AG08396 (cell line): ENCODE measurements around the gene ADAMTSL2.

ENCODE experiments used
- DNase-seq: peaks from one replicate; pipeline ENCODE4 v3.0.0; 2012; ENCODE audit warnings: low spot score, mixed read lengths

ADAMTSL2 gene

DNA sequence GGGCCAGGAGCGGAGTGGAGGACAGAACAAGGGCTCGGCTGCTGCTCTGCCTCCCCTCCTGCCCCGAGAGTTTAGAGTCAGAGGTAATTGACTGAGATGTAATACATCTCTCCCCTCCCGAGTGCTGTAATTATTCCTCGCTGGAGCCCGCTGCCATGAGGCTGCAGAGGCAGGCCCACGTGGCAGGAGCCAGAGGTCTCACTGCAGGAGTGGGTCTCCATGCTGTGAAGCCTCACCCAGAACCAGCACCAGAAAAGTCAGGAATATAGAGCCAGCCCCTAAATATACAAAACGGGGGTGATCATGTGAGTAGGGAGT, 72.2 kb downstream of the ADAMTSL2 start:
- no peak for DNase-seq

DNA sequence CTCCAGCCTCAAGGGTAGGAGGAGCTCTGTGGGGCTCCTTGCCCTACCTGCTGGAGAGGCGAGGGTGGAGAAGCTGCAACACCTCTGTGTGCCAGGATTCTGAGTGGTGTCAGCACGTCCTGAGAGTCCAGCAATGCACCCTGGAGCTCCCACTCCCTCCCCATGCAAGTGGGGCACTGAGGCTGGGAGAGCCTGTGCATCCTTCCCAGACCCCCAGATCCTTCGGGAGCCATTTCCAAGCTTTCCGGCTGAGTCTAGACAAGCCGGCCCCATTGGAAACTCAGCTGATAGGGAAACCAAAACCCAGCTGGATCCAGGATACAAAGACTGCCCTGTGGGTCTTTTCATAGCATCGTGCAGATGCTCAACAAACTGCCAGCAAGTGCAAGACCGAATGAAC, 72.9 kb downstream of the ADAMTSL2 start:
- no peak for DNase-seq

GRCh38 chr9:133607976-133608375, 73.5 kb downstream of the ADAMTSL2 start:
- no peak for DNase-seq

DNA sequence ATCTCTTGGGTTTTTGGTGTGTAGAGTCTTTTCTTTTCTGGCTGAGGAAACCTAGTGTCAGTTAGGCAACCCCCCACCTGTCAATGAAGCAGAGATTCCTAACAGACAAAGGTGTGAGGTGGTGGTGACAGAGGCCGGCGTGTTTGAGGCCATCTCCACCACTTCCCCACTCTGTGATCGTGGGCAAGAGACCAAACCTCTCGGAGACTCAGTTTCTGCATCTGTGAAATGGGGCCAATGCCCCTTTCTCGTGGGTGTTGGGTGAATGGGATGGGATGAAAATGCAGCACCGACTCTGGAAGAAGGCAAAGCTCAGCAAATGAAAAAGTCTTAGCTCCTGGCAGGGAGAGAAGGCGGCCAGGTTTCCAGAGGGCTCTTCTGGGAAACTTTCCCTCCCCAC, 73.9 kb downstream of the ADAMTSL2 start:
- no peak for DNase-seq

GRCh38 chr9:133608889-133609288, 74.4 kb downstream of the ADAMTSL2 start:
- no peak for DNase-seq

GRCh38 chr9:133609311-133610098, 75.0 kb downstream of the ADAMTSL2 start, which contains the start of gene FAM163B:
Gene FAM163B, minus strand, starts transcription at chr9:133609389. Its CDS starts 29,166 bp downstream, at chr9:133580223.
- DNase-seq, result peak; percentile 78

- DNase-seq, result no peak
These were observed 76.3 kb downstream of the ADAMTSL2 start for GRCh38 chr9:133610845-133611244.

GRCh38 chr9:133612051-133612450, 77.5 kb downstream of the ADAMTSL2 start:
- no peak for DNase-seq

- no peak for DNase-seq
These were observed 78.3 kb downstream of the ADAMTSL2 start for GRCh38 chr9:133612816-133613215.

GRCh38 chr9:133613432-133613831, 78.9 kb downstream of the ADAMTSL2 start:
- DNase-seq, result no peak

GRCh38 chr9:133614056-133614455, 79.6 kb downstream of the ADAMTSL2 start:
- DNase-seq, result no peak

DNA sequence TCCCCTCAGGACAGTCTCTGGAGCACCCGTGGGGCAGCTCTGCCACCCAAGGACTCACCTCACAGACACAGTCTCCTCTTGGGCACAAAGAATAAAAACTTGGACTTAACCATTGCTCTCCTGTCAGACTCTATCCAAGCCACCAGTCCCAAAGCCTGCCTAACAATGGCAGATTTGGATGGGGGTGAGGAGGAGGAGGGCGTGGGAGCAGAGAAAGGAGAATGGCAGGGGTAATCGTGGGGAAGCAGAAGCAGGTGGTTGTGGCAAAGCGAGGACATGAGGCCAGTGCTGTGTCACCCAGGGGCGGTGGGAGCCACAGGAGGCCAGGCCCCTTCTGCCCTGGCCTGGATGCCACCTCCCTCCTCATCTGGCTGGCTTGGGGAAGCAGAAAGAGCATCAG, 80.2 kb downstream of the ADAMTSL2 start:
- DNase-seq, result no peak

- no peak for DNase-seq
These were observed 80.7 kb downstream of the ADAMTSL2 start for GRCh38 chr9:133615186-133615585.

DNA sequence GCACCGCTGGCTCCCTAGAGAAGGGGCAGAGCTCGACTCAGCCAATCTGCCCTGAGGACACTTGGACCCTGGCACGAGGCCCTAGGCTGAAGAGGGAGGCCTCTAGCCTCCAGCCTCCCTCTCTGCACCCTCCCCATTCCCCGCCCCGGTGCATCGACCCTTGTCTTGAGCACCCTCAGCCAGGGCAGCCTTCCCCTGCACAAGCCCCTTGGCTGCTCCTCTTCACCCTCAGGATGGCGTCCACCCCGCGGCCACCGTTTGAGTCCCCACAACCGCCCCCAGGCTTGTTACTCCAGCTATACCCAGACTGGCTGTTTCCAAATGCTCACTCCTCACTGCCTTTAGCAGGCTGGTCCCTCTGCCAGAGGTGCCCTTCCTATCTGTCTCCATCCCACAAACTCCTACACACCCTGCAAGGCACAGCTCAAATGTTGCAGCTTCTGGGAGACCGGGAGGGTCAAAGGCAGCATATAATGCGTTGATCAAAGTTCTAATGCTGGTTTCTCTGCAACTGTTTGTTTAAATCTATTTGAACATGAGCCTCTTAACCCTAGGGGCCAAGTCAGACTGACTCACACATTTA, 81.2 kb downstream of the ADAMTSL2 start:
- DNase-seq, result no peak

DNA sequence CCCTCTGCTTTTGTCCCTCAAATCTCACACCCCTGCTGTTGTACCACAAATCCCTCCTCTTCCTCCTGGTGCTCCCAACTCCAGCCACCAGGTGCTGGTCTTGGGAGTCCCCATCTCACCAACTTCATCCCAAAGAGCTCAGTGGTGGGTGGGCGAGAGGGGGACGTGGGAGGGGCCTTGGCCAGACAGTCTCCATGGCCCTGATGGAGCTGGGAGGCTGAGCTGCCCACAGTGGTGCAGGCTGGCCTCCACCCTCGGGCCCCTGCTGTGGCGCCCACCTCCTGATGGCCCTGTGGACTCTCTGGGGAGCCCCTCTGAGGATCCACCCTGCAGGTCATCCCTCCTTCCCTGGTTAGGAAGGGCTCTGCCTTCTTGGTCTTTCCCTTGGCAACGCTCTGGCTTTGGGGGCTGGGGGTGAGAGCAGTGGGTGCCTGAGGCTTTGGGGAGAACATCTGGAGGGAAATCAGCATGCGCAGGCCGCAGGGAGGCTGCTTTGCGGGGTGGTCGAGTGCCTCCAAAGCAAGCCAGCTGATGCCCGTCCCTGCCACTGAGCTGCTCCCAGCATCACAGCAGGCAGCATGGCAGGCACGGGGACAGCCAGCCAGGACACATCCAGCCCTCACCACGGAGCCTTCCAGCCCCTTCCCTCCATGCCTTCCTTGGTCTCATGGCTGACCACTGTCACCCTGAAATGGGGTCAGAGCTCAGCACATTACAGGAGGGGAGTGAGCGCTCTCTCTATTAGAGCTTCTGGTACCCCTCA, 82.3 kb downstream of the ADAMTSL2 start:
- no peak for DNase-seq

GRCh38 chr9:133618726-133619125, 84.2 kb downstream of the ADAMTSL2 start:
- DNase-seq, result no peak

GRCh38 chr9:133619791-133620190, 85.3 kb downstream of the ADAMTSL2 start:
- DNase-seq, result no peak

DNA sequence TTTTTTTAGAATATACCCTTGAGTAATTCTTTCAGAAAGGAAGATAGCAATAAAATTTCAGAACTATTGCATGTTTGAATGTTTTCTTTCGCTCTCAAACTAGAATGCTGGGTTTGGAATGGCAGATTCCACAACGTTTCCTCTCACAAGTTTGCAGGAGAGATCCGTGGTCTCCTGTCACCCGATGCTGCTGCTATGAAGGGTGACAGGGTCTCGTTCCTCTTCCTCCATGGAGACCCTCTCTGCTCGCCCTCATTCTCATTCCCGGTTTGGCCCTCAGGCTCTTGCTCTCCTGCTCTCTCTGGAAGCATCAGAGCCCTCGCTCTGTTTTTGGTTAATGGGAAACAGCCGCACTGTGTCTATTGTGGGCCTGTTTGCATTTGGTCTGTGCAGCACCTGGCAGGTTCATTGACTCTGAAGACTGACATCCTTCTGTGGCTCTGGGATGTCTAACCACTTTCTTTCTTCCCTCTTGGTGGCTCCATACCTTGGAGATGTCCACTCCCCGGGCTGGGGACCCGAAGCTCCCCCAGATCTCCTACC, 87.3 kb downstream of the ADAMTSL2 start:
- no peak for DNase-seq

- no peak for DNase-seq
These were observed 88.1 kb downstream of the ADAMTSL2 start for GRCh38 chr9:133622555-133622954.
